GM19468 (cell line): ENCODE measurements around the gene ARMH4.
A peak's percentile ranks its signal among the peaks of the same experiment; 100 is the strongest.

ENCODE experiments used
- ATAC-seq: cut with Tn5 transposase; IDR thresholded peaks from one replicate; pipeline ENCODE4 v1.9.1; 2021; ENCODE audit warnings: mild to moderate bottlenecking, moderate library complexity, moderate number of reproducible peaks; ENCODE audit not compliant: unreplicated experiment; ENCODE audit errors: extremely low read depth

Gene ARMH4

GRCh38 chr14:58152014-58152857, at the start of gene ARMH4:
ARMH4 (minus strand) TSS chr14:58152213; CDS start chr14:58139358, 12,855 bp downstream.
- ATAC-seq = peak; percentile 93

- ATAC-seq = no peak
Measured at GRCh38 chr14:58200846-58201245, 48.8 kb upstream of the ARMH4 start.

- no peak for ATAC-seq
Measured at GRCh38 chr14:58200480-58200841, 48.4 kb upstream of the ARMH4 start.

GRCh38 chr14:58199726-58200479, 47.9 kb upstream of the ARMH4 start, which contains the start of gene ACTR10:
ACTR10 (plus strand) TSS chr14:58200149; CDS start chr14:58200218, 69 bp downstream.
- ATAC-seq = peak; percentile 91

- no peak for ATAC-seq
Measured at GRCh38 chr14:58198086-58198485, 46.1 kb upstream of the ARMH4 start.

- ATAC-seq = no peak
Measured at GRCh38 chr14:58196198-58196597, 44.2 kb upstream of the ARMH4 start.

GRCh38 chr14:58193542-58193941, 41.5 kb upstream of the ARMH4 start:
- no peak for ATAC-seq

- no peak for ATAC-seq
Measured at GRCh38 chr14:58191763-58192601, 40.0 kb upstream of the ARMH4 start.

GRCh38 chr14:58189176-58189575, 37.2 kb upstream of the ARMH4 start:
- no peak for ATAC-seq

- no peak for ATAC-seq
Measured at GRCh38 chr14:58177125-58177524, 25.1 kb upstream of the ARMH4 start.

GRCh38 chr14:58171090-58171489, 19.1 kb upstream of the ARMH4 start:
- ATAC-seq = no peak

- ATAC-seq = no peak
Measured at GRCh38 chr14:58167891-58168290, 15.9 kb upstream of the ARMH4 start.

GRCh38 chr14:58167057-58167456, 15.0 kb upstream of the ARMH4 start:
- no peak for ATAC-seq

- no peak for ATAC-seq
Measured at GRCh38 chr14:58166005-58166983, 14.3 kb upstream of the ARMH4 start.

GRCh38 chr14:58160561-58160960, 8.5 kb upstream of the ARMH4 start:
- no peak for ATAC-seq

GRCh38 chr14:58151133-58152013, 640 bp downstream of the ARMH4 start:
- ATAC-seq = no peak

- no peak for ATAC-seq
Measured at GRCh38 chr14:58150243-58150805, 1.7 kb downstream of the ARMH4 start.

- ATAC-seq = no peak
Measured at GRCh38 chr14:58149196-58149595, 2.8 kb downstream of the ARMH4 start.
